T follicular helper cell (primary cell): ENCODE measurements around the gene DOK7.

Source experiments
- DNase-seq: peaks from one replicate; pipeline ENCODE4 v3.0.0-alpha.2; 2020; ENCODE audit warnings: low read depth
- total RNA-seq, 2 experiments: gene quantifications; one replicate each; lab custom pipeline; 2026; lab: John Stamatoyannopoulos, UW

Gene DOK7
- total RNA-seq: 0 to 0.06 reads per million in 2 experiments

DNA sequence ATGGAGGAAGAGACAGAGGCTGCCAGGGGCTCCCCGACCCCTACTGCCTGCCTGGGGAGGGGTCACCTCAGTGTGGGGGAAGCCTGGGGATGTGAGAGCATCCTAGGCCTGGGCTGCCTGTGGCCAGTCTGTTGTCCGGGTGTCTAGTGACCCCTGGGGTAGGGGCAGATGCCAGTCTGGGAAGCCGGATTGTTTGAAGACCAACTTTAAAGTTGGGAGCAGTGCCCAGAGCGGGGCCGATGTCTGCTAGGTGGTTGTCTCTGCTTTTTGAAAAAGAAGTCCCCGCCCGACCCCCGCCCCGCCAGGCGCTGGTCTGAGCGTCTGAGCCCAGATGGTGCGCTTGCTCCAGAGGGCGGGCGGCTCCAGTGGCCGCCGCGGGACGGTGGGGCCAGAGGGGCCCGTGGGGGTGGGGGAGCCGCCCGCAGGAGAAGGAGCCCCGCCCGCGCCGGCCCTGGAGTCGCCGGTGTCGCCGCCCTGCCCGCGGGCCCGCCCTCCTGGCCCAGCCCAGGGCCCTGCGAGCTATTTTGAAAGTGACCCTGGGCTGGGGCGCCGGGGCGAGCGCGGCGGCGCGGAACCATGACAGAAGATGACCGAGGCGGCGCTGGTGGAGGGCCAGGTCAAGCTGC, at the start of gene DOK7:
TSS of gene DOK7 (plus strand) at position 517 of the 626 bp plus-strand sequence. CDS start at position 587, 70 bp downstream.
- no peak for DNase-seq

DNA sequence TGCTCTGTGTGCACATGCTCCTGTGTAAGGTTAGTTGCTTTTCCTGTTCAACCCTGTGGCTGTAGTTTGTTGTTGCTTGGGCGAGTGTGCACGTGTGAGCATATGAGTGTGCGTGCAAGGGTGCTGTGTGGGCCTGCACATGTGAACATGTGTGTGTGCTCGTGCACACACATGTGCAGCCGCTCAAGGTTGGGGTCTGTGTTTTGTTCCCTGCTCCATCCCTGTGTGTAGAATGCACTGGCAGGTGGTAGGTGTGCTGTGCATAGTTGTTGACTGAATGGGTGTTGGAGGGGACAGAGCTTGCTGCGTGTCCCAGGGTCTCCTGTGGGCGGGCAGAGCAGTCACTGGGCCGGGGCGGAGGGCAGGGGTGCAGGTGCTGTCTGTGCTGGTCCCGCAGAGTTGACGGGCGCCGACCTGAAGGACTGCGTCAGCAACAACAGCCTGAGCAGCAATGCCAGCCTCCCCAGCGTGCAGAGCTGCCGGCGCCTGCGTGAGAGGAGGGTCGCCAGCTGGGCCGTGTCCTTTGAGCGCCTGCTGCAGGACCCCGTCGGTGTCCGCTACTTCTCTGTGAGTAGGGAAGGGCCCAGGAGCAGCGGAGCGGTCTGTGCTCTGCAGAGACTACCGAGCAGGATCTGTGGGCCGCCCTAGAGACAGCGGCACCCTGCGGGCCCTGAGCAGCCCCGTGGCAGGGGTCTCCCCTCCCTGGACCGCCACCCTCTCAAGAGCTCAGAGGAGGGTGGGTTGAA, 49.3 kb upstream of the DOK7 start:
- DNase-seq: no peak

- DNase-seq: no peak
Measured at GRCh38 chr4:3414421-3415279, 48.5 kb upstream of the DOK7 start.

DNA sequence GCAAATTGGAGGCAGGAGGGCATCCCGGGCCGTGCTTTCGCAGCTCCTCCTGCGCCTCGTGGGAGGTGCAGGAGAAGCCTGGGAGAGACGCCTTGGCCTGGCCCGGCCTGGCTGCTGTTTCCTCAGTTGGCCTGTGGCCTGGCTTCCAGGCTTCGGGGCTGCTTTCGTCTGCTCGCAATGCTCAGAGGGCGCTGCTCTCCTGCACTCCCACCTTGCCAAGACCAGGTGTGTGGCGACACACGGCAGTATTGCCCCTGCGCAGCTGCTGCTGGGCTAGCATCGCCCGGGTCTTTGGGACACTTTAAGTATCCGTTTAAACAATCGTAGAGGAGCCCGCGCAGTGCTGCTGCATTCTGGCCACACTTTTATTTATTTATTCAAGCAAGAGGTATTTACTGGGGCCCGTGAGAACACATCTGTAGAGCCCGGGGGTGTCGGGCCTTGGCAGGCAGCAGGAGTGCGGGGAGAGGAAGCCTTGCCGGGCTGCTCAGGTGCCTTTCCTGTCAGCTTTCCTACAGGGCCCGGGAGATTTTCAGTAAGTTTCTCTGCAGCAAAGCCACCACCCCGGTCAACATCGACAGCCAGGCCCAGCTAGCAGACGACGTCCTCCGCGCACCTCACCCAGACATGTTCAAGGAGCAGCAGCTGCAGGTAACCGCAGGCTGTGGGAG, 47.5 kb upstream of the DOK7 start:
- DNase-seq: no peak

DNA sequence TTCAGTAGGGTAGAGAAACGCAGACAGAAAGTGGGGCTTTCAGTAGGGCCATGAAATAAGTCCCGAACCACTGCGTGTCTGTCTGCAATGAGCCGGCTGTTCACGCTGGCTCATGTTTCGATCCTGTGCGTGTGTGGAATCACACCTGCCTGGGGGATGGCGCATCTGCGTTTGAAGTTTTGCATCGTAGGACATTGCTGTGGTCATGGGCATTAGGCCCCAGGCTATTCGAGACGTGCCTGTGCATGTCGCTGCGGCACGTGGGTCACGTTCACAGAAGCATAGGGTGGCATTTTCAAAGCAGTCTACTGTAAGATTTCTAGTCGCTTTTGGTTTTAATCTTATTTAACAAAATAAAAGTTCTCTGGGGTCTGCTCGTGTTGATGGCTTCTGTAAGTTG, 46.8 kb upstream of the DOK7 start:
- no peak for DNase-seq

DNA sequence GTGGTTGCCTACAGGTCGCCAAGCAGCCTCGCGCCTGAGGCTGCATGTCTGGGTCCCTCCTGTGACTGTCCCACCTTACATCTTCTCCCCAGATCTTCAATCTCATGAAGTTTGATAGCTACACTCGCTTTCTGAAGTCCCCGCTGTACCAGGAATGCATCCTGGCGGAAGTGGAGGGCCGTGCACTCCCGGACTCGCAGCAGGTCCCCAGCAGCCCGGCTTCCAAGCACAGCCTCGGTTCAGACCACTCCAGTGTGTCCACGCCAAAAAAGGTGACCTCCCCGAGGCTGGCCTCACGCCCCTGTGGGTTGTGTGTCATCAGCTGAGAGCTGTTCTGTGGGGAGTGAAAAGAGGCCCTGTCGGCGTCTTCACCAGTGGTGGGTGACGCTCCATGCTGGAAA, 46.3 kb upstream of the DOK7 start:
- no peak for DNase-seq

- DNase-seq: no peak
Measured at GRCh38 chr4:3417448-3417847, 45.7 kb upstream of the DOK7 start.

- DNase-seq: no peak
Measured at GRCh38 chr4:3418029-3418762, 44.9 kb upstream of the DOK7 start.

DNA sequence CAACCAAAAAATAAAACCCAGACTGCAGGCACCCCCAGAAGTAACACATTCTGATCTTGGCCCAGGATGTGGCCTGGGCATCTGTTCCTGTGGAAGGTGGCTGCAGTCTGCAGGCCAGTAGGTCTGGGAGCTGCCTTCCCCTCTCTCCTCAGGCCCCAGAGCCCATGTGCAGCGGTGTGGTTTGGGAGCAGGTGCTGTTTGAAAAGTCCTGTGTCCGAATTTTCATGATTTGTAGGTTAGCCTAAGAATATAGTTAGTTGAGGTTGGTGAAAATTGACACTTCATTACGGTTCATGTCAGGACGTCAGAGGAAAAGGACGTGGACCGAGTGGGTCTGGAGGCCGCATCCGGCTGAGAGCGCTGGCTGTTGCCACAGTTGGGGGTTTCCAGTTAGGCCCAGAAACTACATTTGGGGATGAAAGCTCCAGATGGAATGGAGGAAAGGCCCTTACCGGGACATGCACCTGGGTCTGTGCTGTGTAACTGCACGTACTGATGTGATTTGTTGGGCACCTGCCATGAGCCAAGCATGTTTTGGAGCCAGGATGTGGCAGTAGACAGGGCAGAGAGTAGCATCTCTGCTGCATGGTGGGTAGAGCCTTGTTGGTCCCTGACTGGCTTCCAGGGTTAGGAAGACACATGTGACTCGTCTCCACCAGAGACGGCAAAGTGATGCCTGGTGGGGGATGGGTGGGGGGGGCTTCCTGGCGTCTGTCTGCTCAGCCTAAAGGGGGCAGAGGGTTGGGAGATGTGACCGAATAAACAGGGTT, 43.1 kb upstream of the DOK7 start:
- DNase-seq: no peak

- DNase-seq: no peak
Measured at GRCh38 chr4:3420606-3420955, 42.5 kb upstream of the DOK7 start.

DNA sequence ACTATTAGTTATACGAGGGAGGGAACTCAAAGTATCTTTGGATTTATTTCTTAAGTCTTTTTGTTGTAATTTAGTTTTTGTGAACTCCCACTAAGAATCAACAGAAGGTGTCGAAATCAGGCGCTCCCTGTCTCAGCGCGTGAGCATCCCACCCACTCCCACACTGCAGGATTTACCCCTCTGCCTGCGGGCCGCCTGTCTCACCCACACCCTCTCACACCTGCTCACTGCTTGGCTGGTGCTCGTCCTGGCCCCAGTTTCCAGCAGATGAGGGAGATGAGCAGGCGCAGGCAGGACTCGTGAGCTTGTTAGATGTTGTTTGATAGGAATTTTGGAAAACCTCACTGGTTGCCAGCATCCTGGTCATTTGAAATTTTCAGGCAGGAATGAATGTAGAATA, 42.1 kb upstream of the DOK7 start:
- DNase-seq: no peak

DNA sequence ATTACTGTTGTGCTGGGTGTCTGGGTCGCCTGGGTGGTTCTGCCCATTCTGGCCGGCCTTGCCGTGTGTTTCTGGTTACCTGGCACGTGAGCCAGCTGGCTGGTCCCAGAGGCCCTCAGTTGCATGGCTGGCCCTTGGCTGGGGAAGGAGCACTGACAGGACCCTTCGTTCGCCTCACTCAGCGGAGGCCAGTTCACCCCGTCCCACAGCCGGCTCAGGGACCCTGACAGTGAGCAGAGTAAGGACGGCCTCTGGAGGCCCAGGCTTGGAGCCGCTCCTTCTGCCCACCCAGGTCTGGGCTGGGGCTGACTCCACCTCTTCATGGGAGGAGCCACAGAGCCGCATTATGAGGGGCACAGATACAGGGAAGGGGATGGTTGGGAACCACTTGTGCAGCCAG, 41.6 kb upstream of the DOK7 start:
- no peak for DNase-seq

DNA sequence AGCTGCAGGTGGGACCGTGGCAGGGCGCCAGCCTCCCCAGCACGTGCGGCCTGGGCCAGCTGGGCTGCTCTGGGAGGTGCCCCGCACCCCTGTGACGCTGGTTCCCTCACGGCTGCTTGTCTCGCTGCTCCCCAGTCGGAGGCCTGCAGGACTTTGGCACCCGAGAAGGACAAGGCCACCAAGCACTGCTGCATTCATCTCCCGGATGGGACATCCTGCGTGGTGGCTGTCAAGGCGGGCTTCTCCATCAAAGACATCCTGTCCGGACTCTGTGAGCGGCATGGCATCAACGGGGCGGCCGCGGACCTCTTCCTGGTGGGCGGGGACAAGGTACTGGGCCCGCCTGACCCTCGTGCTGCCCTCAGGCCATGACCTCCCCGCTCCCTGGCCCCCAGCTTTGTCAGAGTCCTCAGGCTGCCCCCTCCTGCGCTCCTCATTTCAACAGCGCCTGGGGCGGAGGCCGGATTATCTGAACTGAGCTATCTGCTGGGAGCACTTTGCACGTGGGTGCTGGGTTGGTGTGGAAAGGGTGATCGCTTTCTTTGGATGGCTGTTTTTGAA, 40.8 kb upstream of the DOK7 start:
- DNase-seq: no peak

GRCh38 chr4:3422808-3423297, 40.3 kb upstream of the DOK7 start:
- DNase-seq: no peak

- no peak for DNase-seq
Measured at GRCh38 chr4:3423406-3423805, 39.7 kb upstream of the DOK7 start.

- DNase-seq: no peak
Measured at GRCh38 chr4:3423952-3424351, 39.2 kb upstream of the DOK7 start.

- DNase-seq: no peak
Measured at GRCh38 chr4:3424522-3425095, 38.5 kb upstream of the DOK7 start.

GRCh38 chr4:3426465-3427133, 36.5 kb upstream of the DOK7 start:
- DNase-seq: no peak

DNA sequence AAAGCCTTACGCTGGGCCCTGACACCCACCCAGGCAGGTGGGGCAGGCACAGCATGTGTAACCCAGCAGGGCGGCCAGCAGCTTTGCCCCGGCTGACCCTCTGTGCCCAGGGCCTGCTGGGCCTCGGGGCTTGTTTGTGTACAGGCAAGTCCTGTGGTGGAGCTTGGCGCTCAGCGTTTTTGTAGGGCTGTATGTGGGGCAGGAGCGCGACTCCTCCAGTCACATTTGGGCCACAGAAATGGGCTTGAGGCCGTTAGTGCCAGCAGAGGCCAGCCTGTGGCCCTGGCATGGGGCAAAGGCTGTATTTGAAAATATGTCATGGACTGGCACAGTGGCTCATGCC, 36.0 kb upstream of the DOK7 start:
- no peak for DNase-seq
